B cell (primary cell): Measurements from ENCODE around the gene AMFR.

Experiments
- EZH2 ChIP-seq: IDR thresholded peaks from 2 replicates; pipeline ENCODE4 v1.6.1; 2012; ENCODE audit warnings: borderline replicate concordance, low read depth, mild to moderate bottlenecking, moderate library complexity, low read length; ENCODE audit not compliant: insufficient read depth, poor library complexity, severe bottlenecking
- TF ChIP-seq, protein P1 (sequence below): fragments of 200-600 bp; IDR thresholded peaks from one replicate; pipeline ENCODE4 v1.8.0; 2022; ENCODE audit warnings: antibody characterized with exemption, mild to moderate bottlenecking

DNA sequence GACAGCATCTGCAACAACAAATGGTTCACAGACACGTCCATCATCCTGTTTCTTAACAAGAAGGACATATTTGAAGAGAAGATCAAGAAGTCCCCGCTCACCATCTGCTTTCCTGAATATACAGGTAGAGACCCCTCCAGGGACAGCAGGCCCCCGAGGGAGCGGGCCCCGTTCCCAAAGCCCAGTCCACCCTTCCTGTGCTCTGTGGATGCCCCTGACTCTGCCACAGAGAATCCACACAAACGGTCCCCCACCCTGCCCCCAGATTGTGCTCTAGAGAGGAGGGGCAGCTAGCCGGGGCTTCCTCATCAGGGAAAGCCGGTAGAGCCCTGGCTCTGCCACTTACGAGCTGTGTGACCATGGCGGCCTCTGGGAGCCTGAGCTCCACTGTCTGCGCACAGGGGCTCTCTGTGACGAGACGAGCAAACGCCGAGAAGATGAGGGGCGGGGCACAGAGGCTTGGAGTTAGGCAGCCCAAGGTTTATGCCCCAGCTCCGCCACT is 84.4 kb downstream of the AMFR start:
- TF ChIP-seq, protein P1, sequence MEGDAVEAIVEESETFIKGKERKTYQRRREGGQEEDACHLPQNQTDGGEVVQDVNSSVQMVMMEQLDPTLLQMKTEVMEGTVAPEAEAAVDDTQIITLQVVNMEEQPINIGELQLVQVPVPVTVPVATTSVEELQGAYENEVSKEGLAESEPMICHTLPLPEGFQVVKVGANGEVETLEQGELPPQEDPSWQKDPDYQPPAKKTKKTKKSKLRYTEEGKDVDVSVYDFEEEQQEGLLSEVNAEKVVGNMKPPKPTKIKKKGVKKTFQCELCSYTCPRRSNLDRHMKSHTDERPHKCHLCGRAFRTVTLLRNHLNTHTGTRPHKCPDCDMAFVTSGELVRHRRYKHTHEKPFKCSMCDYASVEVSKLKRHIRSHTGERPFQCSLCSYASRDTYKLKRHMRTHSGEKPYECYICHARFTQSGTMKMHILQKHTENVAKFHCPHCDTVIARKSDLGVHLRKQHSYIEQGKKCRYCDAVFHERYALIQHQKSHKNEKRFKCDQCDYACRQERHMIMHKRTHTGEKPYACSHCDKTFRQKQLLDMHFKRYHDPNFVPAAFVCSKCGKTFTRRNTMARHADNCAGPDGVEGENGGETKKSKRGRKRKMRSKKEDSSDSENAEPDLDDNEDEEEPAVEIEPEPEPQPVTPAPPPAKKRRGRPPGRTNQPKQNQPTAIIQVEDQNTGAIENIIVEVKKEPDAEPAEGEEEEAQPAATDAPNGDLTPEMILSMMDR: no peak
- TF ChIP-seq EZH2: no peak
